MM.1S (cell line): ENCODE results near the gene HSPG2.

Experiments used
- EZH2 ChIP-seq: fragments of 300-600 bp; sonication (generic); optimal IDR thresholded peaks from 2 replicates; pipeline ENCODE3; 2017; ENCODE audit warnings: low read depth, mild to moderate bottlenecking, antibody characterized with exemption, low read length, mixed read lengths
- TF ChIP-seq, protein P1 (sequence below): fragments of 300-600 bp; sonication (generic); IDR thresholded peaks from 2 replicates; pipeline ENCODE4 v1.5.1; 2016; ENCODE audit warnings: antibody characterized with exemption, low read length, mixed read lengths

- TF ChIP-seq, protein P1, sequence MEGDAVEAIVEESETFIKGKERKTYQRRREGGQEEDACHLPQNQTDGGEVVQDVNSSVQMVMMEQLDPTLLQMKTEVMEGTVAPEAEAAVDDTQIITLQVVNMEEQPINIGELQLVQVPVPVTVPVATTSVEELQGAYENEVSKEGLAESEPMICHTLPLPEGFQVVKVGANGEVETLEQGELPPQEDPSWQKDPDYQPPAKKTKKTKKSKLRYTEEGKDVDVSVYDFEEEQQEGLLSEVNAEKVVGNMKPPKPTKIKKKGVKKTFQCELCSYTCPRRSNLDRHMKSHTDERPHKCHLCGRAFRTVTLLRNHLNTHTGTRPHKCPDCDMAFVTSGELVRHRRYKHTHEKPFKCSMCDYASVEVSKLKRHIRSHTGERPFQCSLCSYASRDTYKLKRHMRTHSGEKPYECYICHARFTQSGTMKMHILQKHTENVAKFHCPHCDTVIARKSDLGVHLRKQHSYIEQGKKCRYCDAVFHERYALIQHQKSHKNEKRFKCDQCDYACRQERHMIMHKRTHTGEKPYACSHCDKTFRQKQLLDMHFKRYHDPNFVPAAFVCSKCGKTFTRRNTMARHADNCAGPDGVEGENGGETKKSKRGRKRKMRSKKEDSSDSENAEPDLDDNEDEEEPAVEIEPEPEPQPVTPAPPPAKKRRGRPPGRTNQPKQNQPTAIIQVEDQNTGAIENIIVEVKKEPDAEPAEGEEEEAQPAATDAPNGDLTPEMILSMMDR: no peak
- no peak for TF ChIP-seq EZH2
These were observed 161.0 kb downstream of the HSPG2 start for GRCh38 chr1:21775985-21776562.
